NCI-H1694 (cell line): Measurements from ENCODE around the gene TMEM204.

ENCODE experiments used
- DNase-seq: peaks from one replicate; lab custom pipeline; 2025; lab: John Stamatoyannopoulos, UW

The TMEM204 gene

GRCh38 chr16:1520461-1520860 is 13.0 kb upstream of the TMEM204 start:
- DNase-seq: no peak

- DNase-seq: no peak
Observed at GRCh38 chr16:1523581-1524245, 9.8 kb upstream of the TMEM204 start.

- DNase-seq: no peak
Observed at GRCh38 chr16:1524366-1524765, 9.1 kb upstream of the TMEM204 start.

GRCh38 chr16:1525871-1526607 is 7.4 kb upstream of the TMEM204 start:
- DNase-seq: no peak

GRCh38 chr16:1526608-1527555 is 6.6 kb upstream of the TMEM204 start:
- no peak for DNase-seq

GRCh38 chr16:1527836-1528811 is 5.3 kb upstream of the TMEM204 start:
- no peak for DNase-seq

- DNase-seq: no peak
Observed at GRCh38 chr16:1528921-1529537, 4.4 kb upstream of the TMEM204 start.

- DNase-seq: no peak
Observed at GRCh38 chr16:1530349-1530882, 3.0 kb upstream of the TMEM204 start.

GRCh38 chr16:1530883-1531637 is 2.4 kb upstream of the TMEM204 start:
- DNase-seq: no peak

GRCh38 chr16:1531638-1531910 is 1.9 kb upstream of the TMEM204 start:
- DNase-seq: no peak

- DNase-seq: no peak
Observed at GRCh38 chr16:1532081-1532760, 1.2 kb upstream of the TMEM204 start.

GRCh38 chr16:1532771-1533170 is 695 bp upstream of the TMEM204 start:
- no peak for DNase-seq

- no peak for DNase-seq
Observed at GRCh38 chr16:1534021-1535020, 855 bp downstream of the TMEM204 start.

- DNase-seq: no peak
Observed at GRCh38 chr16:1535391-1536291, 2.2 kb downstream of the TMEM204 start.

GRCh38 chr16:1536601-1537000 is 3.1 kb downstream of the TMEM204 start:
- no peak for DNase-seq

- DNase-seq: no peak
Observed at GRCh38 chr16:1537138-1537577, 3.7 kb downstream of the TMEM204 start.

- DNase-seq: no peak
Observed at GRCh38 chr16:1537763-1538289, 4.4 kb downstream of the TMEM204 start.
